GM12878 (cell line): Measurements from ENCODE around the gene IER3IP1. TPM values are rescaled to one million over a fixed set of nuclear protein-coding genes. Genes with fewer than 3 reads are reported as not detected.

Experiments used
- ATAC-seq: fragments of 200-7000 bp; cut with Tn5 transposase; 3 replicates; pipeline ENCODE4 v1.9.1; 2020; ENCODE audit warnings: mild to moderate bottlenecking, moderate library complexity
- BruUV-seq: library from RNA; stranded (reverse); fragments of 400-500 nt; replicated peaks from 2 replicates; lab custom pipeline; 2021; lab: Mats Ljungman, UMichigan
- CTCF ChIA-PET: fragments of 300-600 bp; sonication (Branson Sonifier 250); formaldehyde crosslinking; extraction: SDS; loops from one replicate; lab custom pipeline; 2021; ENCODE audit warnings: inconsistent platforms; lab: Yijun Ruan, JAX
- POLR2A ChIA-PET: fragments of 350-600 bp; formaldehyde crosslinking; extraction: SDS; loops from one replicate; lab custom pipeline; 2021; ENCODE audit warnings: inconsistent platforms; lab: Charles Lee
- RAD21 ChIA-PET: fragments of 300-600 bp; sonication (Branson Sonifier 250); formaldehyde crosslinking; loops from one replicate; lab custom pipeline; 2023; ENCODE audit warnings: antibody characterized with exemption; ENCODE audit not compliant: unreplicated experiment; lab: Charles Lee
- SMC1A ChIA-PET: fragments of 300-600 bp; sonication (Branson Sonifier 250); formaldehyde crosslinking; loops from one replicate; lab custom pipeline; 2023; ENCODE audit not compliant: unreplicated experiment, uncharacterized antibody; lab: Charles Lee
- DNase-seq: peaks from one replicate; pipeline ENCODE4 v3.0.0-alpha.2; 2011; ENCODE audit warnings: low read depth, low spot score
- FAIRE-seq: peaks from 3 replicates; lab custom pipeline; 2011; peaks lifted over from hg19 to GRCh38; lab: Jason Lieb, UNC
- H2AFZ ChIP-seq: 2 replicates; pipeline ENCODE4 v1.6.0; 2011; ENCODE audit warnings: low read depth, low read length, control low read depth; ENCODE audit not compliant: control insufficient read depth
- H3K27ac ChIP-seq: 2 replicates; pipeline ENCODE4 v1.5.1; 2011; ENCODE audit warnings: control low read depth; ENCODE audit not compliant: control insufficient read depth, insufficient read depth
- H3K27me3 ChIP-seq, 2 experiments: replicated peaks in 1 of 2; 2 replicates each; pipeline versions ENCODE4 v1.6.0 to v1.6.1; 2011; ENCODE audit warnings: low read length in 1 of 2; ENCODE audit not compliant: control insufficient read depth in 2 of 2, insufficient read depth in 2 of 2
- H3K36me3 ChIP-seq, 2 experiments: 2 replicates each; pipeline ENCODE4 v1.5.1; 2011; ENCODE audit warnings: low read length in 1 of 2; ENCODE audit not compliant: control insufficient read depth in 2 of 2, insufficient read depth in 2 of 2
- H3K4me1 ChIP-seq: 2 replicates; pipeline ENCODE4 v1.6.1; 2011; ENCODE audit warnings: mild to moderate bottlenecking, low read length, moderate library complexity, mixed read lengths; ENCODE audit not compliant: control insufficient read depth, insufficient read depth
- H3K4me2 ChIP-seq: 2 replicates; pipeline ENCODE4 v1.6.0; 2011; ENCODE audit warnings: control low read depth; ENCODE audit not compliant: control insufficient read depth, insufficient read depth
- H3K4me3 ChIP-seq: fragments of 200-600 bp; sonication (generic); 2 replicates; pipeline ENCODE4 v1.5.1; 2016
- H3K79me2 ChIP-seq: 2 replicates; pipeline ENCODE4 v1.6.0; 2011; ENCODE audit warnings: low read length; ENCODE audit not compliant: control insufficient read depth, insufficient read depth
- H3K9ac ChIP-seq: 2 replicates; pipeline ENCODE4 v1.8.0; 2011; ENCODE audit warnings: low read length, control low read depth, mixed read lengths; ENCODE audit not compliant: control insufficient read depth, insufficient read depth
- H3K9me3 ChIP-seq: replicated peaks from 3 replicates; pipeline ENCODE4 v1.5.1; 2011; ENCODE audit warnings: mild to moderate bottlenecking, low read length; ENCODE audit not compliant: control insufficient read depth, insufficient read depth
- H4K20me1 ChIP-seq: 2 replicates; pipeline ENCODE4 v1.6.0; 2011; ENCODE audit not compliant: control insufficient read depth, insufficient read depth
- CBX3 ChIP-seq: fragments of 200-600 bp; sonication (generic); IDR thresholded peaks from 2 replicates; pipeline ENCODE4 v1.6.1; 2016; ENCODE audit warnings: low read depth, borderline replicate concordance
- CHD1 ChIP-seq: IDR thresholded peaks from 2 replicates; pipeline ENCODE4 v1.6.1; 2012; ENCODE audit warnings: low read depth, low read length, improper control_type of control experiment
- CREB1 ChIP-seq: IDR thresholded peaks from 2 replicates; pipeline ENCODE4 v1.6.1; 2012; ENCODE audit warnings: low read depth, mild to moderate bottlenecking, inconsistent platforms
- EED ChIP-seq: sonication (generic); IDR thresholded peaks from 2 replicates; pipeline ENCODE4 v1.6.1; 2016; ENCODE audit warnings: antibody characterized with exemption, low read depth
- HCFC1 ChIP-seq: fragments of 150-350 bp; IDR thresholded peaks from 2 replicates; pipeline ENCODE4 v1.6.1; 2014; ENCODE audit warnings: low read length
- MXI1 ChIP-seq: fragments of 150-350 bp; IDR thresholded peaks from 2 replicates; pipeline ENCODE4 v1.6.1; 2011; ENCODE audit warnings: low read depth, mild to moderate bottlenecking, inconsistent platforms, low read length, improper control_type of control experiment
- MYC ChIP-seq: IDR thresholded peaks from 2 replicates; pipeline ENCODE4 v1.6.1; 2011; ENCODE audit warnings: mild to moderate bottlenecking, low read length, moderate library complexity, inconsistent platforms; ENCODE audit not compliant: insufficient read depth, insufficient replicate concordance, insufficient read length, severe bottlenecking
- RB1 ChIP-seq: fragments of 450-650 bp; formaldehyde crosslinking; IDR thresholded peaks from 2 replicates; pipeline ENCODE4 v1.6.1; 2017; ENCODE audit warnings: mild to moderate bottlenecking, borderline replicate concordance
- RCOR1 ChIP-seq: conservative IDR thresholded peaks from 2 replicates; pipeline ENCODE4 v1.6.1; 2012; ENCODE audit warnings: low read depth, low read length, improper control_type of control experiment
- RELA ChIP-seq: fragments of 450-650 bp; IDR thresholded peaks from 2 replicates; pipeline ENCODE4 v1.8.0; 2014; ENCODE audit warnings: borderline replicate concordance; ENCODE audit not compliant: partially characterized antibody
- ZBED1 ChIP-seq: IDR thresholded peaks from 2 replicates; pipeline ENCODE4 v1.6.1; 2016; ENCODE audit warnings: borderline replicate concordance
- WGBS: methylation state at CpG from one replicate; pipeline ENCODE4 v1.1.6; 2016; ENCODE audit warnings: low lambda C conversion rate; ENCODE audit not compliant: insufficient replicate concordance, insufficient coverage; ENCODE audit errors: missing lambda C conversion rate; 5-methylcytosine and 5-hydroxymethylcytosine counted together
- in situ Hi-C: fragments of 300-500 bp; cut with MboI; formaldehyde crosslinking; loops from 9 replicates; pipeline ENCODE4 v1.14.3; 2018; ENCODE audit warnings: mixed read lengths
- intact Hi-C: fragments of 100-400 bp; cut with micrococcal nuclease; formaldehyde crosslinking; loops from one replicate; pipeline ENCODE4 v1.14.2; 2022; ENCODE audit not compliant: unreplicated experiment
- polyA plus RNA-seq, 11 experiments: library from polyadenylated mRNA; depleted of rRNA in 4 of 11; unstranded in 6 of 11; stranded (reverse) in 5 of 11; fragments of >200 nt; fragmentation: Nextera tagmentation in 4 of 11; fragmentation: Illumina TruSeq in 1 of 11; extraction: Ambion mirVana in 4 of 11; extraction: Trizol in 1 of 11; gene quantifications; 1 replicate in 1 of 11; 2 replicates in 10 of 11; pipeline versions ENCODE4 v1.2.1 to v1.2.3, GENCODE V29; 2011 to 2016; ENCODE audit warnings: inconsistent platforms in 2 of 11, missing spikeins in 2 of 11, low read depth in 1 of 11
- total RNA-seq, 4 experiments: library from RNA; depleted of rRNA in 3 of 4; stranded (reverse); fragments of >200 nt in 3 of 4; fragmentation: Illumina TruSeq in 1 of 4; extraction: Trizol in 1 of 4; gene quantifications; 2 replicates each; pipeline versions ENCODE4 v1.2.1 to v1.2.3, GENCODE V29; 2013 to 2021
- TF ChIP-seq, protein P1 (sequence below): fragments of 450-650 bp; IDR thresholded peaks from 2 replicates; pipeline ENCODE4 v1.6.1; 2016; ENCODE audit warnings: mild to moderate bottlenecking
- TF ChIP-seq, protein P2 (sequence below): fragments of 450-650 bp; IDR thresholded peaks from 2 replicates; pipeline ENCODE4 v1.6.1; 2017; ENCODE audit warnings: mild to moderate bottlenecking, moderate library complexity
- TF ChIP-seq, protein P3 (sequence below): fragments of 450-650 bp; IDR thresholded peaks from 2 replicates; pipeline ENCODE4 v1.6.1; 2017; ENCODE audit warnings: mild to moderate bottlenecking, moderate library complexity

IER3IP1 gene
- total and polyA plus RNA-seq, 10 of the 15 experiments (the other 5 are each of a cell fraction or from before 2014, with no cell fraction given), result 7.9 to 40.9 (median 28.1) TPM

DNA sequence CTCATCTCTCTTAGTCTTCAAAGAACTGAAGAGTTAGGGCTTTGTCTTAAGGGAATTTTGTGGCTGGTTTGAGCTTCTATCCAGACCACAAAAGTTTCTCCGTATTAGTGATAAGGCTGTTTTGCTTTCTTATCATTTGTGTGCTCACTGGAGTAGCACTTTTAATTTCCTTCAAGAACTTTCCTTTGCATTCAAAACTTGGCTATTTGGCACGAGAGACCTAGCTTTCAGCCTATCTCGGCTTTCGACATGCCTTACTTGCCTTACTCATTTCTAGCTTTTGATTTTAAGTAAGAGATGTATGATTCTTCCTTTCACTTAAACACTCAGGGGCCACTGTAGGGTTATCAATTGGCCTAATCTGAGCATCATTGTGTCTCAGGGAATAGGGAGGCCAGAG lies 55.7 kb downstream of the IER3IP1 start (continued):
- TF ChIP-seq EED (peak; percentile 58; the same call in 1 of the 2 replicates), ZBED1 (peak; percentile 78; the same call in 1 of the 2 replicates), RELA (no peak), MYC (no peak)
- TF ChIP-seq, all 136 proteins: peak for 31

- ATAC-seq (no peak), DNase-seq (no peak), FAIRE-seq (no peak)
- no TSS peak for BruUV-seq
- Histone ChIP-seq H3K9me3 (no peaks in the 10 kb centered on the region), H2AFZ (no peak overlapping the region), H3K4me2 (no peak overlapping the region), H4K20me1 (no peaks in the 10 kb centered on the region), H3K79me2 (no peaks in the 10 kb centered on the region), H3K9ac (no peak overlapping the region), H3K4me1 (peaks cover 11% of the 10 kb centered on the region), H3K27me3 (no peaks in the 10 kb centered on the region), H3K27ac (no peak overlapping the region), H3K4me3 (no peak overlapping the region), H3K36me3 (no peaks in the 10 kb centered on the region; a peak in 1 of 4 replicates)
- 98% methylated on average over 2 of the region's 2 CpGs for WGBS
- intact Hi-C loops, result no loop called here
- in situ Hi-C loops, result no loop called here
- ChIA-PET CTCF (interaction anchor here (1.8 kb wide), 1 partner anchor 86 kb away, joined by 10 read pairs; no protein-coding TSS in a partner anchor), SMC1A (interaction anchor here (0.6 kb wide), 1 partner anchor 80 kb away, joined by 4 read pairs; no protein-coding TSS in a partner anchor), RAD21 (no interaction called here), POLR2A (no interaction called here)
- TF ChIP-seq HCFC1 (no peak), CREB1 (no peak), RB1 (no peak), MXI1 (no peak), CHD1 (no peak), RCOR1 (no peak), CBX3 (no peak)
- TF ChIP-seq, protein P1, sequence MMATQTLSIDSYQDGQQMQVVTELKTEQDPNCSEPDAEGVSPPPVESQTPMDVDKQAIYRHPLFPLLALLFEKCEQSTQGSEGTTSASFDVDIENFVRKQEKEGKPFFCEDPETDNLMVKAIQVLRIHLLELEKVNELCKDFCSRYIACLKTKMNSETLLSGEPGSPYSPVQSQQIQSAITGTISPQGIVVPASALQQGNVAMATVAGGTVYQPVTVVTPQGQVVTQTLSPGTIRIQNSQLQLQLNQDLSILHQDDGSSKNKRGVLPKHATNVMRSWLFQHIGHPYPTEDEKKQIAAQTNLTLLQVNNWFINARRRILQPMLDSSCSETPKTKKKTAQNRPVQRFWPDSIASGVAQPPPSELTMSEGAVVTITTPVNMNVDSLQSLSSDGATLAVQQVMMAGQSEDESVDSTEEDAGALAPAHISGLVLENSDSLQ, result no peak
- TF ChIP-seq, protein P2, sequence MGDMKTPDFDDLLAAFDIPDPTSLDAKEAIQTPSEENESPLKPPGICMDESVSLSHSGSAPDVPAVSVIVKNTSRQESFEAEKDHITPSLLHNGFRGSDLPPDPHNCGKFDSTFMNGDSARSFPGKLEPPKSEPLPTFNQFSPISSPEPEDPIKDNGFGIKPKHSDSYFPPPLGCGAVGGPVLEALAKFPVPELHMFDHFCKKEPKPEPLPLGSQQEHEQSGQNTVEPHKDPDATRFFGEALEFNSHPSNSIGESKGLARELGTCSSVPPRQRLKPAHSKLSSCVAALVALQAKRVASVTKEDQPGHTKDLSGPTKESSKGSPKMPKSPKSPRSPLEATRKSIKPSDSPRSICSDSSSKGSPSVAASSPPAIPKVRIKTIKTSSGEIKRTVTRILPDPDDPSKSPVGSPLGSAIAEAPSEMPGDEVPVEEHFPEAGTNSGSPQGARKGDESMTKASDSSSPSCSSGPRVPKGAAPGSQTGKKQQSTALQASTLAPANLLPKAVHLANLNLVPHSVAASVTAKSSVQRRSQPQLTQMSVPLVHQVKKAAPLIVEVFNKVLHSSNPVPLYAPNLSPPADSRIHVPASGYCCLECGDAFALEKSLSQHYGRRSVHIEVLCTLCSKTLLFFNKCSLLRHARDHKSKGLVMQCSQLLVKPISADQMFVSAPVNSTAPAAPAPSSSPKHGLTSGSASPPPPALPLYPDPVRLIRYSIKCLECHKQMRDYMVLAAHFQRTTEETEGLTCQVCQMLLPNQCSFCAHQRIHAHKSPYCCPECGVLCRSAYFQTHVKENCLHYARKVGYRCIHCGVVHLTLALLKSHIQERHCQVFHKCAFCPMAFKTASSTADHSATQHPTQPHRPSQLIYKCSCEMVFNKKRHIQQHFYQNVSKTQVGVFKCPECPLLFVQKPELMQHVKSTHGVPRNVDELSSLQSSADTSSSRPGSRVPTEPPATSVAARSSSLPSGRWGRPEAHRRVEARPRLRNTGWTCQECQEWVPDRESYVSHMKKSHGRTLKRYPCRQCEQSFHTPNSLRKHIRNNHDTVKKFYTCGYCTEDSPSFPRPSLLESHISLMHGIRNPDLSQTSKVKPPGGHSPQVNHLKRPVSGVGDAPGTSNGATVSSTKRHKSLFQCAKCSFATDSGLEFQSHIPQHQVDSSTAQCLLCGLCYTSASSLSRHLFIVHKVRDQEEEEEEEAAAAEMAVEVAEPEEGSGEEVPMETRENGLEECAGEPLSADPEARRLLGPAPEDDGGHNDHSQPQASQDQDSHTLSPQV, result no peak
- TF ChIP-seq, protein P3, sequence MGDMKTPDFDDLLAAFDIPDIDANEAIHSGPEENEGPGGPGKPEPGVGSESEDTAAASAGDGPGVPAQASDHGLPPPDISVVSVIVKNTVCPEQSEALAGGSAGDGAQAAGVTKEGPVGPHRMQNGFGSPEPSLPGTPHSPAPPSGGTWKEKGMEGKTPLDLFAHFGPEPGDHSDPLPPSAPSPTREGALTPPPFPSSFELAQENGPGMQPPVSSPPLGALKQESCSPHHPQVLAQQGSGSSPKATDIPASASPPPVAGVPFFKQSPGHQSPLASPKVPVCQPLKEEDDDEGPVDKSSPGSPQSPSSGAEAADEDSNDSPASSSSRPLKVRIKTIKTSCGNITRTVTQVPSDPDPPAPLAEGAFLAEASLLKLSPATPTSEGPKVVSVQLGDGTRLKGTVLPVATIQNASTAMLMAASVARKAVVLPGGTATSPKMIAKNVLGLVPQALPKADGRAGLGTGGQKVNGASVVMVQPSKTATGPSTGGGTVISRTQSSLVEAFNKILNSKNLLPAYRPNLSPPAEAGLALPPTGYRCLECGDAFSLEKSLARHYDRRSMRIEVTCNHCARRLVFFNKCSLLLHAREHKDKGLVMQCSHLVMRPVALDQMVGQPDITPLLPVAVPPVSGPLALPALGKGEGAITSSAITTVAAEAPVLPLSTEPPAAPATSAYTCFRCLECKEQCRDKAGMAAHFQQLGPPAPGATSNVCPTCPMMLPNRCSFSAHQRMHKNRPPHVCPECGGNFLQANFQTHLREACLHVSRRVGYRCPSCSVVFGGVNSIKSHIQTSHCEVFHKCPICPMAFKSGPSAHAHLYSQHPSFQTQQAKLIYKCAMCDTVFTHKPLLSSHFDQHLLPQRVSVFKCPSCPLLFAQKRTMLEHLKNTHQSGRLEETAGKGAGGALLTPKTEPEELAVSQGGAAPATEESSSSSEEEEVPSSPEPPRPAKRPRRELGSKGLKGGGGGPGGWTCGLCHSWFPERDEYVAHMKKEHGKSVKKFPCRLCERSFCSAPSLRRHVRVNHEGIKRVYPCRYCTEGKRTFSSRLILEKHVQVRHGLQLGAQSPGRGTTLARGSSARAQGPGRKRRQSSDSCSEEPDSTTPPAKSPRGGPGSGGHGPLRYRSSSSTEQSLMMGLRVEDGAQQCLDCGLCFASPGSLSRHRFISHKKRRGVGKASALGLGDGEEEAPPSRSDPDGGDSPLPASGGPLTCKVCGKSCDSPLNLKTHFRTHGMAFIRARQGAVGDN, result no peak
Measured at GRCh38 chr18:47118981-47119380, 57.2 kb downstream of the IER3IP1 start.
